GM12892 (cell line): Measurements from ENCODE around the gene SLC22A12.

Experiments
- POLR2A ChIP-seq: IDR thresholded peaks from 2 replicates; pipeline ENCODE4 v1.6.1; 2011; ENCODE audit warnings: low read depth, low read length, control low read depth
- TAF1 ChIP-seq: IDR thresholded peaks from 2 replicates; pipeline ENCODE4 v1.6.1; 2011; ENCODE audit warnings: low read depth, mild to moderate bottlenecking, control low read depth, low read length, borderline replicate concordance

DNA sequence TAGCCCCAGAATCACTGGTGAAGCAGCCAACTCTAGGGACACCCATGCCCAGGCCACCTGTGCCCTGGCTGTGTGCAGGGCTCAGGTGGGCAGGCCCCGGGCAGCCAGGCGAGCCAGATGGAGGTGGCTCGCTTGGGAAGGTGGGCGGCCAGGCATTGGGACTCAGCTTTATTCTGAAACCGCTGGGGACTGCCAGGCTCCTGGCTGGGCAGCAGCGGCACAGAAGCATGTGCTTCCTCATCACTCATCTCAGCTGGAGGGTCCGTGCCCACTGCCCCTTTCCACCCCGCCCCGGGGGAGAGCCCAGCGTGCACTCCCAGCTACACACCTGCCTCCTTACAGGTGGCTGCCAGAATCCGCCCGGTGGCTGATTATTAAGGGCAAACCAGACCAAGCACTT, 27.1 kb upstream of the SLC22A12 start:
- TF ChIP-seq POLR2A, result no peak
- TF ChIP-seq TAF1, result no peak
